ENCODE data around the gene AZIN2.
"Not testable (repeated sequence)": the region's sequence is repeated elsewhere in the genome, so short reads cannot be mapped to it uniquely, and the experiment has no call there.

AZIN2 gene

GRCh38 chr1:33094971-33095604 is 14.1 kb downstream of the AZIN2 start:
- peak; percentile 55 for DNase-seq (ENCODE audit: low spot score)

- no peak for DNase-seq (ENCODE audit: low spot score)
Observed at GRCh38 chr1:33096363-33097005, 15.5 kb downstream of the AZIN2 start.

GRCh38 chr1:33097137-33097611 is 16.2 kb downstream of the AZIN2 start:
- DNase-seq (ENCODE audit: low spot score) = no peak

- no peak for DNase-seq (ENCODE audit: low spot score)
Observed at GRCh38 chr1:33097762-33098161, 16.8 kb downstream of the AZIN2 start.

- no peak for DNase-seq (ENCODE audit: low spot score)
Observed at GRCh38 chr1:33098371-33098770, 17.4 kb downstream of the AZIN2 start.

- DNase-seq (ENCODE audit: low spot score) = no peak
Observed at GRCh38 chr1:33099290-33100118, 18.6 kb downstream of the AZIN2 start.

GRCh38 chr1:33100119-33100415 is 19.1 kb downstream of the AZIN2 start:
- not testable (repeated sequence) for DNase-seq (ENCODE audit: low spot score)

- no peak for DNase-seq (ENCODE audit: low spot score)
Observed at GRCh38 chr1:33110477-33110876, 29.5 kb downstream of the AZIN2 start.

- DNase-seq (ENCODE audit: low spot score) = no peak
Observed at GRCh38 chr1:33111965-33112364, 31.0 kb downstream of the AZIN2 start.

GRCh38 chr1:33117440-33118085 is 36.6 kb downstream of the AZIN2 start:
- no peak for DNase-seq (ENCODE audit: low spot score)

- no peak for DNase-seq (ENCODE audit: low spot score)
Observed at GRCh38 chr1:33118274-33118673, 37.3 kb downstream of the AZIN2 start.

GRCh38 chr1:33119050-33119449 is 38.1 kb downstream of the AZIN2 start:
- DNase-seq (ENCODE audit: low spot score) = no peak

- no peak for DNase-seq (ENCODE audit: low spot score)
Observed at GRCh38 chr1:33119532-33120217, 38.7 kb downstream of the AZIN2 start.

GRCh38 chr1:33120436-33121231 is 39.7 kb downstream of the AZIN2 start:
- no peak for DNase-seq (ENCODE audit: low spot score)

- DNase-seq (ENCODE audit: low spot score) = no peak
Observed at GRCh38 chr1:33121728-33122127, 40.8 kb downstream of the AZIN2 start.

- DNase-seq (ENCODE audit: low spot score) = no peak
Observed at GRCh38 chr1:33122483-33123178, 41.7 kb downstream of the AZIN2 start.

- no peak for DNase-seq (ENCODE audit: low spot score)
Observed at GRCh38 chr1:33123266-33123665, 42.3 kb downstream of the AZIN2 start.

- not testable (repeated sequence) for DNase-seq (ENCODE audit: low spot score)
Observed at GRCh38 chr1:33124647-33125046, 43.7 kb downstream of the AZIN2 start.

GRCh38 chr1:33126411-33127000 is 45.6 kb downstream of the AZIN2 start:
- no peak for DNase-seq (ENCODE audit: low spot score)

All from hematopoietic multipotent progenitor cell treated with erythropoietin and hydrocortisone succinate and interleukin-3 and kit ligand, for 15 days (in vitro differentiated cells).